ENCODE measurements around the gene ZNF516. TPM values are rescaled to one million over a fixed set of nuclear protein-coding genes. Genes with fewer than 3 reads are reported as not detected.

ZNF516 gene
- total RNA-seq, 1 donor from 2014 or later, result 26.1 TPM

- no peak for TF ChIP-seq CTCF (IDR thresholded peaks at IDR 0.05)
- no peaks in the 10 kb centered on the region for H3K27me3 Mint-ChIP-seq (ENCODE audit: low read depth)
- no peak overlapping the region for H3K4me3 Mint-ChIP-seq (ENCODE audit: unreplicated experiment)
- H3K27ac Mint-ChIP-seq (ENCODE audit: unreplicated experiment), result no peak overlapping the region
- no peak for DNase-seq (ENCODE audit: low spot score)
- no peaks in the 10 kb centered on the region for H3K9me3 Mint-ChIP-seq (ENCODE audit: low read depth)
- H3K36me3 Mint-ChIP-seq (ENCODE audit: low read depth), result peaks cover 5% of the 10 kb centered on the region
- no peaks in the 10 kb centered on the region for H3K4me1 Mint-ChIP-seq (ENCODE audit: low read depth)
Observed at GRCh38 chr18:76383636-76384035, 111.4 kb downstream of the ZNF516 start.

GRCh38 chr18:76382275-76382674, 112.8 kb downstream of the ZNF516 start:
- Mint-ChIP-seq H3K4me3 (ENCODE audit: unreplicated experiment) (no peak overlapping the region), H3K27me3 (ENCODE audit: low read depth) (no peaks in the 10 kb centered on the region), H3K4me1 (ENCODE audit: low read depth) (no peaks in the 10 kb centered on the region), H3K36me3 (ENCODE audit: low read depth) (peaks cover 5% of the 10 kb centered on the region), H3K9me3 (ENCODE audit: low read depth) (no peaks in the 10 kb centered on the region), H3K27ac (ENCODE audit: unreplicated experiment) (no peak overlapping the region)
- no peak for TF ChIP-seq CTCF (IDR thresholded peaks at IDR 0.05)
- no peak for DNase-seq (ENCODE audit: low spot score)

- Mint-ChIP-seq H3K27me3 (ENCODE audit: low read depth) (no peaks in the 10 kb centered on the region), H3K36me3 (ENCODE audit: low read depth) (peaks cover 5% of the 10 kb centered on the region), H3K9me3 (ENCODE audit: low read depth) (no peaks in the 10 kb centered on the region), H3K27ac (ENCODE audit: unreplicated experiment) (no peak overlapping the region), H3K4me3 (ENCODE audit: unreplicated experiment) (no peak overlapping the region), H3K4me1 (ENCODE audit: low read depth) (peaks cover 8% of the 10 kb centered on the region)
- TF ChIP-seq CTCF (IDR thresholded peaks at IDR 0.05), result peak; percentile 69
- DNase-seq (ENCODE audit: low spot score), result no peak
Observed at GRCh38 chr18:76380791-76381405, 114.1 kb downstream of the ZNF516 start.

- no peaks in the 10 kb centered on the region for H3K9me3 Mint-ChIP-seq (ENCODE audit: low read depth)
- TF ChIP-seq CTCF (IDR thresholded peaks at IDR 0.05), result no peak
- H3K27me3 Mint-ChIP-seq (ENCODE audit: low read depth), result no peaks in the 10 kb centered on the region
- peaks cover 8% of the 10 kb centered on the region for H3K4me1 Mint-ChIP-seq (ENCODE audit: low read depth)
- no peak for DNase-seq (ENCODE audit: low spot score)
- H3K36me3 Mint-ChIP-seq (ENCODE audit: low read depth), result peaks cover 5% of the 10 kb centered on the region
- no peak overlapping the region for H3K27ac Mint-ChIP-seq (ENCODE audit: unreplicated experiment)
- H3K4me3 Mint-ChIP-seq (ENCODE audit: unreplicated experiment), result no peak overlapping the region
Observed at GRCh38 chr18:76380127-76380729, 114.8 kb downstream of the ZNF516 start.

- Mint-ChIP-seq H3K4me3 (ENCODE audit: unreplicated experiment) (no peak overlapping the region), H3K27ac (ENCODE audit: unreplicated experiment) (no peak overlapping the region), H3K27me3 (ENCODE audit: low read depth) (no peaks in the 10 kb centered on the region), H3K4me1 (ENCODE audit: low read depth) (peaks cover 8% of the 10 kb centered on the region), H3K36me3 (ENCODE audit: low read depth) (peaks cover 5% of the 10 kb centered on the region), H3K9me3 (ENCODE audit: low read depth) (no peaks in the 10 kb centered on the region)
- no peak for TF ChIP-seq CTCF (IDR thresholded peaks at IDR 0.05)
- DNase-seq (ENCODE audit: low spot score), result no peak
Observed at GRCh38 chr18:76379226-76380126, 115.6 kb downstream of the ZNF516 start.

Measured in chondrocyte (in vitro differentiated cells).